Ovary (tissue), 10 donors: ENCODE results near the gene PRKG1. TPM values are rescaled to one million over a fixed set of nuclear protein-coding genes. Genes with fewer than 3 reads are reported as not detected.

Experiments used
- DNase-seq, 5 donors: peaks; one replicate each; pipeline ENCODE4 v3.0.0-alpha.2; 2019 to 2020
- H3K27ac ChIP-seq, 2 donors: fragments of 200-600 bp; one replicate each; pipeline versions ENCODE4 v1.5.1 to v1.8.0; 2019 to 2022
- H3K27me3 ChIP-seq: fragments of 200-600 bp; one replicate; pipeline ENCODE4 v1.8.0; 2022
- H3K36me3 ChIP-seq: fragments of 200-600 bp; sonication (generic); one replicate; pipeline ENCODE4 v1.5.1; 2019
- H3K4me1 ChIP-seq: one replicate; pipeline ENCODE4 v1.8.1; 2013; ENCODE audit warnings: mild to moderate bottlenecking, moderate library complexity; ENCODE audit not compliant: insufficient read depth
- H3K4me3 ChIP-seq: fragments of 200-600 bp; sonication (generic); one replicate; pipeline ENCODE4 v1.5.1; 2017
- H3K9me3 ChIP-seq, 2 donors: fragments of 200-600 bp in 1 of 2; sonication (generic) in 1 of 2; one replicate each; pipeline versions ENCODE4 v1.5.1 to v1.8.1; 2013 to 2019; ENCODE audit warnings: mild to moderate bottlenecking in 1 of 2, moderate library complexity in 1 of 2
- EP300 ChIP-seq: sonication (generic); formaldehyde crosslinking; IDR thresholded peaks from one replicate; pipeline ENCODE4 v1.6.1; 2017; ENCODE audit warnings: antibody characterized with exemption
- POLR2A ChIP-seq: fragments of 450-650 bp; IDR thresholded peaks from one replicate; pipeline ENCODE4 v1.6.1; 2017; ENCODE audit warnings: antibody characterized with exemption, mild to moderate bottlenecking, moderate library complexity
- WGBS, 3 donors: extraction: QIAGEN DNeasy Blood & Tissue Kit in 1 of 3; methylation state at CpG; one replicate each; pipeline versions ENCODE4 v1.1.5 to v1.1.7; 2013 to 2017; 5-methylcytosine and 5-hydroxymethylcytosine counted together
- intact Hi-C, 4 donors: fragments of 100-400 bp; cut with DNase I; formaldehyde crosslinking; loops; one replicate each; pipeline versions ENCODE4 v1.11.0 to v1.15.1; 2022 to 2023
- long read RNA-seq, 3 donors: library from polyadenylated mRNA in 2 of 3; unstranded in 2 of 3; transcript quantifications; one replicate each; pipeline ENCODE4 v2.0.0 and lab custom pipeline, GENCODE V29; 2021 to 2026
- polyA plus RNA-seq, 2 donors: library from polyadenylated mRNA; stranded (reverse); fragments of 200-250 nt in 1 of 2; fragments of 350-450 nt in 1 of 2; fragmentation: Illumina TruSeq in 1 of 2; extraction: RNeasy Lipid Tissue Mini Kit (QIAGEN cat#74804) in 1 of 2; gene quantifications; one replicate each; pipeline ENCODE4 v1.2.3, GENCODE V29; 2013 to 2014
- total RNA-seq, 7 donors: library from RNA; depleted of rRNA in 2 of 7; stranded (reverse); fragments of >200 nt in 2 of 7; fragmentation: NEBNext Ultra II Directional in 3 of 7; extraction: Animal tissue kit (Norgen Biotek cat#: 25700) in 3 of 7; gene quantifications; one replicate each; pipeline versions ENCODE4 v1.1.0 to v1.2.4, GENCODE V29; 2016 to 2023
- TF ChIP-seq, protein P1 (sequence below), 3 donors: fragments of 450-650 bp in 2 of 3; fragments of 200-600 bp in 1 of 3; IDR thresholded peaks; one replicate each; pipeline versions ENCODE4 v1.5.1 to v1.8.0; 2016 to 2022; ENCODE audit warnings: antibody characterized with exemption in 3 of 3, mild to moderate bottlenecking in 1 of 3
- donor health status: DM: no; HTN: no; CAD: no; lungs with moderate emphysema.
- donor health status: DM: no; HTN: no; CAD: no.
- donor health status: Bipolar disorder and iron deficiency.
- donor health status: DM: yes; HTN: yes; CAD: no.
- donor health status: DM: no; HTN: no; CAD: no.
- donor health status: DM: yes; HTN: yes; CAD: no.

Gene PRKG1
- total RNA-seq: 10 to 100 TPM in 6 of 7 donors, 1 to 10 TPM in 1; 8.4 to 21.1 (median 16.6) TPM
- 10 to 100 TPM in 1 of 2 donors, 1 to 10 TPM in 1; 2.8 to 10.4 TPM for polyA plus RNA-seq
- long read RNA-seq, donor 1, partial matches to known transcripts: 2 of 13 reads
- long read RNA-seq, donor 1, other reads (novel, unspliced or antisense): 11 of 13 reads
- long read RNA-seq, donor 2: 0 reads
- long read RNA-seq, donor 3: 0 reads

DNA sequence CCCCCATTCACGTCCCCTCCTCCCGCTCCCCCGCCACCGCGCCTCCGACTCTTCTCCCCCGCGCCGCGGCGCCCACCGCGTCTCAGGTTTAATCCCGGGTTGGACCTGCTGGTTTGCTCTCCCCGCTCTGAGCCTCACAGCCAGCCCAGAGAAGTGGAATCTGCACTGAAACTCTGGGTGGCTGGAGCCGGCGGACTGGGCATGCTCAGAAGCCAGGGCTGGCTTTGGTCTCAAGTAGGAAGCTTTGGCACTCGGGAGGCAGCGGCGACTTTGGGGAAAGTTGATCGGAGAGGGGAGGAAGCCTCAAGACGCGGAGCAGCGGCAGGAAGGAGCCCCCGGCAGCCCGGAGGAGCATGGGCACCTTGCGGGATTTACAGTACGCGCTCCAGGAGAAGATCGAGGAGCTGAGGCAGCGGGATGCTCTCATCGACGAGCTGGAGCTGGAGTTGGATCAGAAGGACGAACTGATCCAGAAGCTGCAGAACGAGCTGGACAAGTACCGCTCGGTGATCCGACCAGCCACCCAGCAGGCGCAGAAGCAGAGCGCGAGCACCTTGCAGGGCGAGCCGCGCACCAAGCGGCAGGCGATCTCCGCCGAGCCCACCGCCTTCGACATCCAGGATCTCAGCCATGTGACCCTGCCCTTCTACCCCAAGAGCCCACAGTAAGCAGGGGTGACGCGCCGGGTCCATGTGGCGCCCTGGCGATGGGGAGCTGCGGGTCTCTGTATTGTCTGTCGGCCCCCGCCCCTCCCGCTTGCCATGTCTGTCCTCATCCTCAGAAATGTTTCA lies at the start of gene PRKG1:
TSS of gene PRKG1 (plus strand) at position 250 of the 791 bp plus-strand sequence.
- WGBS, 3 donors: 0 to 1% (median 1%) methylated on average over 47 to 59 of the region's 59 CpGs
- Histone ChIP-seq H3K27me3 (no peaks in the 10 kb centered on the region), H3K4me1 (peaks cover 1% of the 10 kb centered on the region), H3K27ac (peak within 1 kb of the TSS; percentile 68 to 73), H3K9me3 (no peaks in the 10 kb centered on the region), H3K36me3 (no peaks in the 10 kb centered on the region), H3K4me3 (peak within 1 kb of the TSS; percentile 84)
- peak; percentile 66 to 75 (median 68) for DNase-seq
- intact Hi-C loops: loop anchor here in 1 of 4 donors (5.0 kb wide), 1 partner anchor 623 kb away; the partner anchor contains the start of gene CSTF2T
- peak; percentile 31 for TF ChIP-seq POLR2A
- TF ChIP-seq EP300: no peak

DNA sequence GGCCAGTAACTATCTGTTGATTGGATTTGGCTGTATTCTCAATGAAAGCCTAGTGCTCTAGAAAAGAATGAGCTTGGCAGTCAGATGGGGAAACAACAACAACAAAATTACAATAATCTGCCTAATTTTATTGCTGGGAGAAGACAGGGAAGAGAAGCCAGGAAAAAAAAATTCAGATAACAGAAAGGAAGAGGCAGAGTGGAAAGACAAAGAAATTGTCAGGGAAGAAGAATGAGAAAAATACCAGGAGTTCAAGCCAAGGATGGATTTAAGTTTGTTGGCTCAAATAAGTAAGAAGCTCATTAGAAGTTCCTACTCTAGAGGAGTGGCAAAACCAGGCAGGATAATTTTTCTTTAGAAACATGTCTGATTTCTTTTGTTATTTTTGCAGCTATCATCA lies 45.9 kb upstream of the PRKG1 start:
- H3K9me3 ChIP-seq: no peaks in the 10 kb centered on the region
- no peaks in the 10 kb centered on the region for H3K36me3 ChIP-seq
- no peak for DNase-seq
- H3K27me3 ChIP-seq: no peaks in the 10 kb centered on the region
- H3K4me3 ChIP-seq: no peak overlapping the region
- no peak overlapping the region for H3K27ac ChIP-seq
- intact Hi-C loops: no loop called here
- H3K4me1 ChIP-seq: peaks cover 6% of the 10 kb centered on the region
- TF ChIP-seq POLR2A (no peak), EP300 (no peak)
- TF ChIP-seq, protein P1, sequence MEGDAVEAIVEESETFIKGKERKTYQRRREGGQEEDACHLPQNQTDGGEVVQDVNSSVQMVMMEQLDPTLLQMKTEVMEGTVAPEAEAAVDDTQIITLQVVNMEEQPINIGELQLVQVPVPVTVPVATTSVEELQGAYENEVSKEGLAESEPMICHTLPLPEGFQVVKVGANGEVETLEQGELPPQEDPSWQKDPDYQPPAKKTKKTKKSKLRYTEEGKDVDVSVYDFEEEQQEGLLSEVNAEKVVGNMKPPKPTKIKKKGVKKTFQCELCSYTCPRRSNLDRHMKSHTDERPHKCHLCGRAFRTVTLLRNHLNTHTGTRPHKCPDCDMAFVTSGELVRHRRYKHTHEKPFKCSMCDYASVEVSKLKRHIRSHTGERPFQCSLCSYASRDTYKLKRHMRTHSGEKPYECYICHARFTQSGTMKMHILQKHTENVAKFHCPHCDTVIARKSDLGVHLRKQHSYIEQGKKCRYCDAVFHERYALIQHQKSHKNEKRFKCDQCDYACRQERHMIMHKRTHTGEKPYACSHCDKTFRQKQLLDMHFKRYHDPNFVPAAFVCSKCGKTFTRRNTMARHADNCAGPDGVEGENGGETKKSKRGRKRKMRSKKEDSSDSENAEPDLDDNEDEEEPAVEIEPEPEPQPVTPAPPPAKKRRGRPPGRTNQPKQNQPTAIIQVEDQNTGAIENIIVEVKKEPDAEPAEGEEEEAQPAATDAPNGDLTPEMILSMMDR (IDR thresholded peaks at IDR 0.05): no peak

DNA sequence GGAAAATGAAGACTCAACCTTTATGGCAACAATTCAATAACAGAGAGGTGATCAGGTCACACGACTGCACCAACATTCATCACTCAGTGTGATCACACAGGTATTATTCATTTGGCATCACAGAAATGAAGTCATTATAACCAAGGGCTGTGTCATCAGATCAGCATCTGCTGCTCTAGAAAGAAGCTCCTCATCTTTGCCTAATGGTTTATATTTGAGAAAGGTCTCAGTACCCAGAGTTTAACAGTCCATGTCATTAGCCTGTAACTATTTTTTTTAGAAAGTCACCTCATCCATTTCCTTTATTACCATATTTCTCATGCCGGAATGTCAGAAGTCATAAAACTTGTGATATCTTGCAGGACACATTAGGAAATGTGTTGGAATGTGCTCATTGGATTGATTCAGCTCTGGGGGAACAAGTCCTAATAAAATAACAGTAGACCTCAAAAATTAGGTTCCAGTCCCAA lies 45.1 kb upstream of the PRKG1 start:
- intact Hi-C loops: no loop called here
- Histone ChIP-seq H3K36me3 (no peaks in the 10 kb centered on the region), H3K27me3 (no peaks in the 10 kb centered on the region), H3K4me1 (peaks cover 4% of the 10 kb centered on the region), H3K4me3 (no peak overlapping the region), H3K9me3 (no peaks in the 10 kb centered on the region), H3K27ac (no peak overlapping the region)
- WGBS, 3 donors: 51 to 61% (median 58%) methylated on average over 2 of the region's 2 CpGs
- DNase-seq: no peak
- TF ChIP-seq, protein P1 (IDR thresholded peaks at IDR 0.05): no peak
- TF ChIP-seq POLR2A (no peak), EP300 (no peak)

DNA sequence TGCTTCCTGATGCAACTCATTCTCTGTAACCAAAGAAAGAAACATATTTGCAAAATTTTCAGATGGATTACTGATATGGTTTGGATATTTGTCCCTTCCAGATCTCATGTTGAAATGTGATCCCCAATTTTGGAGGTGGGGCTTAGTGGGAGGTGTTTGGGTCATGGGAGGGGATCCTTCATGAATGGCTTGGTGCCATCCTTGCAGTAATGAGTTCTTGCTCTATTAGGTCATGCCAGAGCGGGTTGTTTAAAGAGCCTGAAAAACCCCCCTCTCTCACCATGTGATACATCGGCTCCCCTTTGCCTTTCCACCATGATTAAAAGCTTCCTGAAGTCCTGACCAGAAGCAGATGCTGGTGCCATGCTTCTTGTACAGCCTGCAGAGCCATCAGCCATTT lies 43.8 kb upstream of the PRKG1 start:
- DNase-seq: no peak
- no peak for TF ChIP-seq EP300
- Histone ChIP-seq H3K9me3 (no peaks in the 10 kb centered on the region), H3K27me3 (no peaks in the 10 kb centered on the region), H3K36me3 (no peaks in the 10 kb centered on the region), H3K27ac (no peak overlapping the region), H3K4me3 (no peak overlapping the region), H3K4me1 (peaks cover 4% of the 10 kb centered on the region)
- WGBS, 3 donors: 88 to 99% (median 93%) methylated on average over 2 of the region's 2 CpGs
- intact Hi-C loops: no loop called here

DNA sequence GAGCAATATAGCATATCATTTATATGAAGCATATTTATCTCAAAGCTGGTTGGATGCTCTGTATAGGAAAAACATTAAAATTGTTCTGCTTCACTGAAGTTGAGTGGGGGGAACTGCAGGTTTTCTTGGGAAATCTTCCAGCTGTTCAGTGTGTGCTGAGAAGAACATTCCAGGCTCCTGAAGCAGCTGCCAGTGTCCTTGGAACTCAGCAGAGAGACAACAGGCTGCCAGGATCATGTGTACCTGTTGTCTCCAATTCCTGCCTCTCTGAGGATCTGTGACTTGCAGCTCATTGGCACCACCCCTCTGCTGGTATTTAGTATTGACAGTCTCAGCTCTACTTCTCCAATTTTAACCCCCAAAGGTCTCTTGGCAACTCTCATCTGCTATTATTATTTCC lies 42.3 kb upstream of the PRKG1 start:
- Histone ChIP-seq H3K27me3 (no peaks in the 10 kb centered on the region), H3K4me1 (peaks cover 4% of the 10 kb centered on the region), H3K4me3 (no peak overlapping the region), H3K36me3 (no peaks in the 10 kb centered on the region), H3K27ac (no peak overlapping the region), H3K9me3 (no peaks in the 10 kb centered on the region)
- TF ChIP-seq POLR2A: no peak
- TF ChIP-seq, protein P1 (IDR thresholded peaks at IDR 0.05): no peak
- TF ChIP-seq EP300: no peak
- intact Hi-C loops: no loop called here
- peak in 1 of 5 donors; percentile 16 for DNase-seq
